GM21529 (cell line): Measurements from ENCODE around the gene CGB5.
"Not testable (repeated sequence)": the region's sequence is repeated elsewhere in the genome, so short reads cannot be mapped to it uniquely, and the experiment has no call there.

Source experiments
- ATAC-seq: cut with Tn5 transposase; IDR thresholded peaks from one replicate; pipeline ENCODE4 v1.9.1; 2021; ENCODE audit not compliant: unreplicated experiment

Gene CGB5

GRCh38 chr19:49043548-49043947, at the start of gene CGB5:
CGB5 (plus strand) TSS chr19:49043848; CDS start chr19:49044210, 362 bp downstream.
- ATAC-seq, result not testable (repeated sequence)

GRCh38 chr19:48994035-48994386, 49.6 kb upstream of the CGB5 start:
- ATAC-seq, result no peak

GRCh38 chr19:48997972-48998371, 45.7 kb upstream of the CGB5 start:
- no peak for ATAC-seq

- ATAC-seq, result no peak
Observed at GRCh38 chr19:48999481-49000325, 43.9 kb upstream of the CGB5 start.

- ATAC-seq, result no peak
Observed at GRCh38 chr19:49004133-49004532, 39.5 kb upstream of the CGB5 start.

GRCh38 chr19:49004964-49005614, 38.6 kb upstream of the CGB5 start:
- no peak for ATAC-seq

GRCh38 chr19:49006905-49007304, 36.7 kb upstream of the CGB5 start:
- ATAC-seq, result no peak

GRCh38 chr19:49009828-49010227, 33.8 kb upstream of the CGB5 start:
- ATAC-seq, result no peak

GRCh38 chr19:49010453-49010852, 33.2 kb upstream of the CGB5 start:
- ATAC-seq, result no peak

GRCh38 chr19:49011194-49011593, 32.5 kb upstream of the CGB5 start:
- no peak for ATAC-seq

- ATAC-seq, result no peak
Observed at GRCh38 chr19:49014123-49014869, 29.4 kb upstream of the CGB5 start.

- no peak for ATAC-seq
Observed at GRCh38 chr19:49014870-49015255, 28.8 kb upstream of the CGB5 start.

- ATAC-seq, result no peak
Observed at GRCh38 chr19:49016067-49016839, 27.4 kb upstream of the CGB5 start.

GRCh38 chr19:49017041-49017665, 26.5 kb upstream of the CGB5 start, which contains the start of gene LHB:
LHB (minus strand) TSS chr19:49017091; CDS start chr19:49017081, 10 bp downstream.
- no peak for ATAC-seq

- ATAC-seq, result no peak
Observed at GRCh38 chr19:49017666-49018351, 25.8 kb upstream of the CGB5 start.

GRCh38 chr19:49018388-49019241, 25.0 kb upstream of the CGB5 start:
- ATAC-seq, result not testable (repeated sequence)

GRCh38 chr19:49019242-49019932, 24.3 kb upstream of the CGB5 start:
- no peak for ATAC-seq

GRCh38 chr19:49020342-49020741, 23.3 kb upstream of the CGB5 start:
- no peak for ATAC-seq
